ENCODE data around the gene PORCN. TPM values are rescaled to one million over a fixed set of nuclear protein-coding genes. Genes with fewer than 3 reads are reported as not detected.

The PORCN gene
- total RNA-seq (1 to 10 TPM; 4.8 to 9.2 (median 7.6) TPM), polyA plus RNA-seq (10 to 100 TPM in 1 of 3 donors, 1 to 10 TPM in 2; 8.4 to 12.2 (median 8.7) TPM)
- long read RNA-seq, donor 1, partial matches to known transcripts = 0 of 5 reads
- long read RNA-seq, donor 1, other reads (novel, unspliced or antisense) = 5 of 5 reads
- long read RNA-seq, donor 2, partial matches to known transcripts = 10 of 19 reads
- long read RNA-seq, donor 2, other reads (novel, unspliced or antisense) = 8 of 19 reads

DNA sequence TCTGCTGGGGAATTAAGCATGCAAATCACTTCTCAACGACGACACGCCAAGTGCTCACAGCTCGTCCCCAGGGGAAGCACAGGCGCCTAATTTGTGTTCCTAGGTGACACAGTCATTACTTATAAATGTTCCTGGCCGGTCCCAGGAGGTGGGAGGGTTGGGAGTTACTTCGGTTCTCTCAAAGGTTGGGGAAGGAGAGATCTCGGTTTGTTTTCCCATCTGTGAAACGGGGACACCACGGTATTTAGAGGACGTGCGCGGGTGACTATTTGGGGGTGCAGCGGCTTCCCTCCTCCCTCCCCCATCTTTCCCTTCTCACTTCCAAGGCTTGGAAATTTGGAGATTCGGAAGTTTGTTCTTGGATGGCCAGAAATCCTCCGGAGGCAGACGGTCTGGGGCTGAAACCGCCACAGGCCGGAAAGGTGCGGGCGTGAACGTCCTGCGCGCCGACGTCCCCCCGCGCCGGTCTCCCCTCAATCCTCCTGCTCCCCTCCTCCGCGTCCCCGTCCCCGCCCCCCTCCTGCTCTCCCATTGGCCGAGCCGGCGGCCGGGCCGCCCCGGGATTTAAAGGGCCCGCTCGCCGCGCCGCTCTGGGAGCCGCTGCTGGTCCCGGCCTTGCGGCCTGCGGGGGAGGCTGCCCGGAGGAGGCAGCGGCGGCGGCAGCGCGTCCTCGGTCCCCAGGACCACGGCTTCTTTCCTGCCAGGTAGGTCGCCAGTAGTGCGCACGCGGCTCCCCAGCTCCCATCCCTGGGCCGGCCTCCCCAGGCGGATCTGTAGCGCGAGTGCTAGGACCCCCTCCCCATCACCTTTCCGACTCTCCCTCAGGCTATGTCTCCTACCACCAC is at the start of gene PORCN:
PORCN (plus strand) TSS at position 593 of the 845 bp plus-strand sequence. CDS start 829 bp downstream, outside the sequence.
- intact Hi-C loops (cut with DNase I) = no loop called here
- TF ChIP-seq, protein P1, sequence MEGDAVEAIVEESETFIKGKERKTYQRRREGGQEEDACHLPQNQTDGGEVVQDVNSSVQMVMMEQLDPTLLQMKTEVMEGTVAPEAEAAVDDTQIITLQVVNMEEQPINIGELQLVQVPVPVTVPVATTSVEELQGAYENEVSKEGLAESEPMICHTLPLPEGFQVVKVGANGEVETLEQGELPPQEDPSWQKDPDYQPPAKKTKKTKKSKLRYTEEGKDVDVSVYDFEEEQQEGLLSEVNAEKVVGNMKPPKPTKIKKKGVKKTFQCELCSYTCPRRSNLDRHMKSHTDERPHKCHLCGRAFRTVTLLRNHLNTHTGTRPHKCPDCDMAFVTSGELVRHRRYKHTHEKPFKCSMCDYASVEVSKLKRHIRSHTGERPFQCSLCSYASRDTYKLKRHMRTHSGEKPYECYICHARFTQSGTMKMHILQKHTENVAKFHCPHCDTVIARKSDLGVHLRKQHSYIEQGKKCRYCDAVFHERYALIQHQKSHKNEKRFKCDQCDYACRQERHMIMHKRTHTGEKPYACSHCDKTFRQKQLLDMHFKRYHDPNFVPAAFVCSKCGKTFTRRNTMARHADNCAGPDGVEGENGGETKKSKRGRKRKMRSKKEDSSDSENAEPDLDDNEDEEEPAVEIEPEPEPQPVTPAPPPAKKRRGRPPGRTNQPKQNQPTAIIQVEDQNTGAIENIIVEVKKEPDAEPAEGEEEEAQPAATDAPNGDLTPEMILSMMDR (IDR thresholded peaks at IDR 0.05) = no peak
- DNase-seq (peak; percentile 84 to 91), ATAC-seq (peak; percentile 93 to 98 (median 95))
- H3K27ac ChIP-seq = peak within 1 kb of the TSS; percentile 80
- no peaks in the 10 kb centered on the region for H3K4me1 ChIP-seq
- H3K36me3 ChIP-seq (ENCODE audit: insufficient read depth in 1 of 2, low read depth in 1 of 2) = no peaks in the 10 kb centered on the region
- H3K4me3 ChIP-seq = peak within 1 kb of the TSS; percentile 74
- WGBS, 3 donors = 0 to 38% (median 0%) methylated on average over 28 to 64 of the region's 65 CpGs
- peaks cover 0 to 5% (median 0%) of the 10 kb centered on the region in 3 donors for H3K27me3 ChIP-seq (ENCODE audit: insufficient read depth in 3 of 3, low read length in 2 of 3)
- H3K9me3 ChIP-seq = no peaks in the 10 kb centered on the region

DNA sequence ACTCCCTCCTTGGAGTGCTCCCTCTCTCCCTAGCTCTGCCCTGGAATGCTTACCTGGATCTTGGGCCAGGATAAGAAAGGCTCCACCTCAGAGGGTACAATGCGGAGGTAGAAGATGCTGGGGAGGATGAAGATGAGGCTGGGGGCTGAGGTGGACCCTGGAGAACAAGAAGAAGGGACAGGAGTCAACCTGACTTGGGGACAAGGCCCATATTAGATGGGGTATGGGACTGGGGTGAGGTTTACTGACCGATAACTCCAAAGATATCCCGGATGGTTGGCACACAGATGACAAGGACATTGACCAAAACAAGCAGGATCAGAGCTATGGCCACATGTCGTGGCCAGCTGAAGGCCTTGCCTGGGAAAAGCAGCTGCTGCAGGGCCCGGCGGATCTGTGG is 49.3 kb upstream of the PORCN start:
- ATAC-seq (no peak), DNase-seq (no peak)
- peaks cover 3% of the 10 kb centered on the region for H3K9me3 ChIP-seq
- peaks cover 0 to 6% (median 0%) of the 10 kb centered on the region in 3 donors for H3K27me3 ChIP-seq (ENCODE audit: insufficient read depth in 3 of 3, low read length in 2 of 3)
- TF ChIP-seq, protein P1 (IDR thresholded peaks at IDR 0.05) = no peak
- H3K36me3 ChIP-seq (ENCODE audit: insufficient read depth in 1 of 2, low read depth in 1 of 2) = no peaks in the 10 kb centered on the region
- H3K4me3 ChIP-seq = no peak overlapping the region
- H3K27ac ChIP-seq = no peak overlapping the region
- intact Hi-C loops (cut with DNase I) = no loop called here
- 63 to 88% (median 80%) methylated on average over 6 of the region's 6 CpGs for WGBS, 3 donors
- no peaks in the 10 kb centered on the region for H3K4me1 ChIP-seq

DNA sequence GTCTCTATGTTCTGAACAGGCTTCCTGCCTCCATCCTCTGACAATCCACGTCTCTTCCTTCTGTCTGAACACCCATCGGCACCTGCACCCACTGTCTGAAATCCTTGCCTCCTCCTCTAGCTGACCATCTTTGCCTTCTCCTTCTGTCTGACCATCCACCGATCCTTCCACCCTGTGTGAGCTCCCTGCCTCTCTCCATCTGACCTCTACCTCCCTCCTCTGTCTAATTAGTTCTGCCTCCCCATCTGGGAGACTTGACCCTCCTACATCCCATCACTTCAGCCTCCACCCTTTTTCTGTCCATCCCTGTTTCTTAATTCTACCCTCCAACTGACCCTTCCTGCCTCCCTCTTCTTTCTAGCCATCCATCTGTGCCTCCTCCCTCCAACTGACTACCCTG is 48.8 kb upstream of the PORCN start:
- Histone ChIP-seq H3K4me1 (no peaks in the 10 kb centered on the region), H3K27ac (no peak overlapping the region), H3K36me3 (ENCODE audit: insufficient read depth in 1 of 2, low read depth in 1 of 2) (no peaks in the 10 kb centered on the region), H3K9me3 (peaks cover 3% of the 10 kb centered on the region), H3K4me3 (no peak overlapping the region), H3K27me3 (ENCODE audit: insufficient read depth in 3 of 3, low read length in 2 of 3) (peaks cover 0 to 10% (median 0%) of the 10 kb centered on the region in 3 donors)
- ATAC-seq (no peak), DNase-seq (no peak)
- intact Hi-C loops (cut with DNase I) = no loop called here
- TF ChIP-seq, protein P1 (IDR thresholded peaks at IDR 0.05) = no peak
- 83 to 100% (median 88%) methylated on average over 3 of the region's 3 CpGs for WGBS, 3 donors

DNA sequence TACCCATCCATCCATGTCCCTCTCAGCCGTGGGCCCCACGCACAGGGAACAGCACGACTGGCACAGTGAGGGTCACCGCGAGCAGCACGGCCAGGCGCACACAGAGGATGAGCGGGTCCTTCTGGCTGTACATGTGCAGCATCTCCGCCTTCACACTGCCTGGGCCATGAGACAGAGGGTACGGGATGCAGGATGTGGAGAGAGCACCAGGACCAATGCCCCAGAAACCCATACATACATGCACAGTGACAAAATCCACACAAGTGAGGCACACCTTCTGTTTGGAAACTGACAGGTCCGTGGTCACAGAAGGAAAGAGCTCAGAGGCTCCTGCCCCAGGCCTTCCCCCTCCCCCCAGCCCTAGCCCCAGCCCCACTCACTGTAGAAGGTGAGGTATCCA is 48.2 kb upstream of the PORCN start:
- no peaks in the 10 kb centered on the region for H3K4me1 ChIP-seq
- H3K9me3 ChIP-seq = peaks cover 3% of the 10 kb centered on the region
- 86 to 97% (median 96%) methylated on average over 10 to 11 of the region's 11 CpGs for WGBS, 3 donors
- ATAC-seq (no peak), DNase-seq (no peak)
- H3K36me3 ChIP-seq (ENCODE audit: insufficient read depth in 1 of 2, low read depth in 1 of 2) = no peaks in the 10 kb centered on the region
- H3K27me3 ChIP-seq (ENCODE audit: insufficient read depth in 3 of 3, low read length in 2 of 3) = peaks cover 0 to 11% (median 0%) of the 10 kb centered on the region in 3 donors
- TF ChIP-seq, protein P1 (IDR thresholded peaks at IDR 0.05) = no peak
- no peak overlapping the region for H3K27ac ChIP-seq
- H3K4me3 ChIP-seq = no peak overlapping the region
- intact Hi-C loops (cut with DNase I) = no loop called here

Data from psoas muscle (tissue), 8 donors.